NCI-H82 treated with DMSO at 0.1 percent for 48 hours (cell line): ENCODE results near the gene CPNE2.
"Not testable (repeated sequence)": the region's sequence is repeated elsewhere in the genome, so short reads cannot be mapped to it uniquely, and the experiment has no call there.

ENCODE experiments used
- DNase-seq: peaks from one replicate; lab custom pipeline; 2025; ENCODE audit not compliant: unreplicated experiment; lab: John Stamatoyannopoulos, UW

Gene CPNE2

GRCh38 chr16:57069635-57070370 lies 22.6 kb upstream of the CPNE2 start:
- no peak for DNase-seq

GRCh38 chr16:57070424-57070823 lies 22.0 kb upstream of the CPNE2 start:
- DNase-seq: no peak

- DNase-seq: not testable (repeated sequence)
Measured at GRCh38 chr16:57071081-57071732, 21.2 kb upstream of the CPNE2 start.

- no peak for DNase-seq
Measured at GRCh38 chr16:57071831-57072582, 20.4 kb upstream of the CPNE2 start.

- no peak for DNase-seq
Measured at GRCh38 chr16:57072616-57073275, 19.6 kb upstream of the CPNE2 start.

- no peak for DNase-seq
Measured at GRCh38 chr16:57077714-57078113, 14.7 kb upstream of the CPNE2 start.

- DNase-seq: no peak
Measured at GRCh38 chr16:57081744-57082143, 10.6 kb upstream of the CPNE2 start.

- DNase-seq: no peak
Measured at GRCh38 chr16:57082664-57083063, 9.7 kb upstream of the CPNE2 start.

- no peak for DNase-seq
Measured at GRCh38 chr16:57083485-57084126, 8.8 kb upstream of the CPNE2 start.

- DNase-seq: no peak
Measured at GRCh38 chr16:57084257-57084770, 8.1 kb upstream of the CPNE2 start.

- DNase-seq: no peak
Measured at GRCh38 chr16:57084996-57085395, 7.4 kb upstream of the CPNE2 start.

GRCh38 chr16:57087003-57087402 lies 5.4 kb upstream of the CPNE2 start:
- no peak for DNase-seq

GRCh38 chr16:57089406-57089805 lies 3.0 kb upstream of the CPNE2 start:
- no peak for DNase-seq

GRCh38 chr16:57091200-57091974 lies 996 bp upstream of the CPNE2 start:
- no peak for DNase-seq

GRCh38 chr16:57092786-57093411 lies 516 bp downstream of the CPNE2 start:
- DNase-seq: no peak

GRCh38 chr16:57093666-57094564 lies 1.5 kb downstream of the CPNE2 start:
- DNase-seq: no peak

GRCh38 chr16:57094911-57095310 lies 2.5 kb downstream of the CPNE2 start:
- no peak for DNase-seq

GRCh38 chr16:57096192-57096591 lies 3.8 kb downstream of the CPNE2 start:
- DNase-seq: no peak

- no peak for DNase-seq
Measured at GRCh38 chr16:57096793-57097192, 4.4 kb downstream of the CPNE2 start.
